ENCODE data around the gene AQP3.
"Not testable (repeated sequence)": the region's sequence is repeated elsewhere in the genome, so short reads cannot be mapped to it uniquely, and the experiment has no call there.

AQP3 gene

GRCh38 chr9:33446946-33447798, at the start of gene AQP3:
Gene AQP3, minus strand, starts transcription at chr9:33447593. Its CDS starts 63 bp downstream, at chr9:33447530.
- DNase-seq = peak; percentile 74

DNA sequence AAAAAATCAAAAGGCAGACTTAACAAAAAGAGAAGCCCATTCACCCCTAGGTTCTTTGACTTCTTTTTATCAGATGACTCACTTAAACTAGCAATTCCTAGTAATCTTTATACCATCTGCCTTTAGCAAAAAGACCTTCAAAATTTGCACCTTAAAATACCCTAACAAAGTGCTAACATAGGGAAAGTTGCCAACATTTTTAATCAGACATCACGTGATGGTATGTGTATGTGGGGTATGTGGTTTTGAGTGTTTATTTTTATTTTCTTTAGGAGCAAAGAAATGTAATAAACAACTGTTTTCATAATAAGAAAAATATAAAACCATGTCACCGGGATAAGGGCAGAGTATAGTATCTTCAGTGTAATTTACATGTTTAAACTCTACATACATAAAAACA, 46.4 kb upstream of the AQP3 start:
- DNase-seq = not testable (repeated sequence)

DNA sequence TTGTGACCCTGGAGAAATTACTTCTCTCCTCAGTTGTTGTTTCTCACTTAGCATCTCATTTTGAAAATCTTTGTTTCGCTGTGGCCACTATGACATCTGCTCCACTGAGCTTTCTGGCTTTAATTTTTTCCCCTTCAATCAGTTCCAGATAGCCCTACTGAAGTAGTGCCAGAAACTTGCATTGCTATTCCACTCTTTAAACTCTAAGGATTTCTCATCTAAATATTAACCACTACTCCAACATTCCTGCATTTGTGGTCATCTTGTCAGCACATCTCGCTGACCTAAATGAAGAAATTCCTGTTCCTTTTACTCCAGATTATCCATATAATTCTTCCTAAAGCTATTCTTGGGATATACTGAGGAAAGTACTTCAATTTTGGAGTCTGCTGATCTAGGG, 41.7 kb upstream of the AQP3 start:
- no peak for DNase-seq

DNA sequence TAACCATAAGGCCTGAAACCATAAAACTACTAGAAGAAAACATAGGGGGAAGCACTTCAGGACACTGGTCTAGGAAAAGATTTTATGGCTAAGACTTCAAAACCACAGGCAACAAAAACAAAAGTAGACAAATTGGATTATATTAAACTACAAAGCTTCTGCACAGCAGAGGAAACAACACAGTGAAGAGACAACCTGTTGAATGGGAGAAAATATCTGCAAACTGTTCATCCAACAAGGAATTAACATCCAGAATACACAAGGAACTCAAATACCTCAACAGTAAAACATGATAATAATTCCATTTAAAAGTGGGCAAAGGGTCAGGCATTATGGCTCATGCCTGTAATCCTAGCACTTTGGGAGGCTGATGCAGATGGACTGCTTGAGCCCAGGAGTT, 37.9 kb upstream of the AQP3 start:
- not testable (repeated sequence) for DNase-seq

DNA sequence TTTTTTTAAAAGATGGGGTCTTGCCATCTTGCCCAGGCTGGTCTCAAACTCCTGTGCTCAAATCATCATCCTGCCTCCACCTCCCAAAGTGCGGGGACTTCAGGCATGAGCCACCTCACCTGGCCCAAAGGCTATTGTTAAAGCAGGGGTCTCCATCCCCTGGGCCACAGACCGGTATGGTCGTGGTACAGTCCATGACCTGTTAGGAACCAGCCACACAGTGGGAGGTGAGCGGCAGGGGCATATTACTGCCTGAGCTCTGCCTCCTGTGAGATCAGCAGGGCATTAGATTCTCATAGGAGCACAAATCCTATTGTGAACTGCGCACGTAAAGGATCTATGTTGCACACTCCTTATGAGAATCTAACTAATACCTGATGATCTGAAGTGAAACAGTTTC, 33.6 kb upstream of the AQP3 start:
- no peak for DNase-seq

GRCh38 chr9:33480106-33480505, 32.7 kb upstream of the AQP3 start:
- DNase-seq = no peak

DNA sequence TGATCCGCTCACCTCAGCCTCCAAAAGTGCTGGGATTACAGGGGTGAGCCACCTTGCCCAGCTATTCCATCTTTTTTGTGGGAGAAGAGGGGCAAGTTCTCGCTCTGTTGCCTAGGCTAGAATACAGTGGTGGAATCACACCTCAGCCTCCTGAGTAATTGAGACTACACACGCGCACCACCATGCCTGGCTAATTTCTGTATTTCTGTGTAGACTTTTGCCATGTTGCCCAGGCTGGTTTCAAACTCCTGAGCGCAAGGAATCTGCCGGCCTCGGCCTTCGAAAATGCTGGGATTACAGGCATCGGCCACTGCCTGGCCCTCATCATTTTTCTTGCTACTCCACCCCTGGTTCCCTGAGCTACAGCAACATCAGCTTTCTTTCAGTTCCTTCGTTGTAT, 29.1 kb upstream of the AQP3 start:
- no peak for DNase-seq

GRCh38 chr9:33475357-33475756, 28.0 kb upstream of the AQP3 start:
- DNase-seq = no peak

DNA sequence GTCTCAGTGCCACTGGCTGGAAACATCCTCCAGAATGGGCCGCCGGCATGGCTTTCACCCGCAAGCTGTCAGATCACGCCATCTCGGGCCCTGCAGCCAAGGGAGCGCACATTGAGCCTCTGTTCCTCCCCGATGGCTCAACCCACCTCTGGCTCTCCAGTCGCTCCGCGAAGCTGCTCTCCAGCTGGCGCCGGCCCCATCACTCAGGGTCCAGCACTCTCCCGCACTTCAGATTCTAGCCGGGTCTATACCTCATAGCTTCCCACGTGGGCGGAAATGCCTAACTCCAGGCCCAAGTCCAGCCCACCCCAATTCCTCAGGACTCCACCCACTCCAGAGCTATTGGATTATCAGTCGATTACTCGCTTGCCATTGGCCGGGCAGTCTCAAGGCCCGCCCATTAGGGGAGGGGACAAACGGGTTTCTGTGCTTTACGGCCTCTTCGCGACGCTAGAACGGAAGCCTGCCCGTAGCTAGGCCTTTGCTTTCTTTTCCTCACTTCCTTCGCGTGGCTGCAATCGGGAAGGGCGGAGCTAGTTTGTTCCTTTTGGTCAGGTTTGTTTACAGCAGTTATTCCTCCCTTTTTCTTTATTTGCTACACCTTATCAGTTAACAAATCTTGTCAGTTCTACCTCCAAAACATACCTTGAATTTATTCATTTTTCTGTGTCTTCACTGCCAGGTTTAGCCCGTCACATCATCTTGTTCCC, 26.4 kb upstream of the AQP3 start, which contains the start of gene NOL6:
NOL6 (minus strand) TSS at position 282 of the 710 bp plus-strand sequence; CDS start at position 200, 82 bp downstream.
- DNase-seq = peak; percentile 99

- DNase-seq = no peak
Measured at GRCh38 chr9:33472881-33473615, 25.7 kb upstream of the AQP3 start.

DNA sequence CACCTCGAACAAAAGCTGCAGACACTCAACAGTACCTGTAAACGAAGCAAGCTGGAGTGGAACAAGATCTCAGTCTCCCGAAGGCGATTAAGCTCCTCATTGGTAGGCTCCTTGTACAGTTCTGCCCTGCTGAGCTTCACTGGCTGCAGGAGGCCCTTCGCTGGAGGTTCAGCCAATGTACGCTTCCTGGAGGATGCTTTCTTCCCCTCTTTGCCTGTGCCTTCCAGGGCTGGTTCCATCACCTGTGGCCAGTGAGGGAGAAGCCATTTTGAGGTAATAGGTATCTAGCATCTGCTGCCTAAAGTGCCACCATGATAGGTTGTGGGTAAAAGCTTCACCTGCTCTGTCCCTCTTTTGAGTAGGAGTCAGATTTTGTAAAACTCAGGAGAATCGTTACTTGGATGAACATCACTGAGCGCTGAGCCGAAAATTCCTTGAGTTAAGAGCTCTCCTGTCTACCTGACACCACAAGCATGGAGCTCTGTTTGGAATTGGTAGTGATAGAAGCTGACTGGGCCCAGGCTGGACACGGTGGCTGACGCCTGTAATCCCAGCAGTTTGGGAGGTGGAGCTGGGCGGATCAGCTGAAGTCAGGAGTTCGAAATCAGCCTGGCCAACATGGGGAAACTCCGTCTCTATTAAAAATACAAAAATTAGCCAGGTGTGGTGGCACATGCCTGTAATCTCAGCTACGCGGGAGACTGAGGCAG, 24.9 kb upstream of the AQP3 start:
- DNase-seq = no peak

- DNase-seq = no peak
Measured at GRCh38 chr9:33471361-33471760, 24.0 kb upstream of the AQP3 start.

DNA sequence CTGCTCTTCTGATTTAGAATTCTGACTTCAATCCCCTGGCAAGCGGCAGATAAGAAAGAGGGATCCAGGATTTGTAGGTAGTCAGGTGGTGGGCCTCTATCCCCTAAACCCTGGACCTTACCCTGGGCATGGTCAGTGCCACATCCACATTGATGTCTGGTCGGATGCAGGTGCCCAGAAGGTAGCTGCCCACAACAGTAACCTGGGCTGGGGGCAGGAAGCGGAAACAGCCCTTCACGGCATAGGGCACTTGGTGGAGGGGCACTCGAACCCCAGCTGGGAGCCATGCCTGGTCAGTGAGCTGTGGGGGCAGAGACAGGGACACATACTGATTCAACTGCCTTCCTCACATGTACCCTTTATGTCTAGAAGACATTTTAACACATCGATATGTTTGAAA, 22.5 kb upstream of the AQP3 start:
- DNase-seq = no peak

- no peak for DNase-seq
Measured at GRCh38 chr9:33468797-33469621, 21.6 kb upstream of the AQP3 start.

DNA sequence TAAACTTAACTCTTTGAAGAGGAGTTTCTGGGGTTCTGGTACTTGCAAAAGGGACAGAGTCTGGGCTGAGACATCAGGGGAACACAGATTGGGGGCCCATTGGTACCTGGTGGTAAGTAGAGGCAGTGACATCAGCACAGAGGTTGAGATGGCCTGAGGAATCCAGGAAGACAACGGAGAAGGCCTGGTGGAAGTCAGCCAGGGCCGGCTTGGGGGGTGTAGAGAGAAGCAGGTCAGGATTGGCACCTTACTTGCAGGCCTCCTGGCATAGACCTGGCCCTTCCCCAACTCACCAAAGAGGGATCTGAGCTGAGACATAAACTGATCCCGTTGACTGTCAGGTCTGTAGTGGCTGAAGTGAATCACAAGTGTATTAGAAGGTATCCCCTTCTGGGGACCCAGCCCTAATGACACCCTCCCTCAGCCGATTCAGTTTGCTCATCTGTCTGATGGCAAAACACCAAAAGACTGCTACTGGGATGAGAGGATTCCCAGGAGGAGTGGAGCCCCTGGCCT, 20.9 kb upstream of the AQP3 start:
- DNase-seq = no peak

GRCh38 chr9:33467526-33467925, 20.1 kb upstream of the AQP3 start:
- no peak for DNase-seq

DNA sequence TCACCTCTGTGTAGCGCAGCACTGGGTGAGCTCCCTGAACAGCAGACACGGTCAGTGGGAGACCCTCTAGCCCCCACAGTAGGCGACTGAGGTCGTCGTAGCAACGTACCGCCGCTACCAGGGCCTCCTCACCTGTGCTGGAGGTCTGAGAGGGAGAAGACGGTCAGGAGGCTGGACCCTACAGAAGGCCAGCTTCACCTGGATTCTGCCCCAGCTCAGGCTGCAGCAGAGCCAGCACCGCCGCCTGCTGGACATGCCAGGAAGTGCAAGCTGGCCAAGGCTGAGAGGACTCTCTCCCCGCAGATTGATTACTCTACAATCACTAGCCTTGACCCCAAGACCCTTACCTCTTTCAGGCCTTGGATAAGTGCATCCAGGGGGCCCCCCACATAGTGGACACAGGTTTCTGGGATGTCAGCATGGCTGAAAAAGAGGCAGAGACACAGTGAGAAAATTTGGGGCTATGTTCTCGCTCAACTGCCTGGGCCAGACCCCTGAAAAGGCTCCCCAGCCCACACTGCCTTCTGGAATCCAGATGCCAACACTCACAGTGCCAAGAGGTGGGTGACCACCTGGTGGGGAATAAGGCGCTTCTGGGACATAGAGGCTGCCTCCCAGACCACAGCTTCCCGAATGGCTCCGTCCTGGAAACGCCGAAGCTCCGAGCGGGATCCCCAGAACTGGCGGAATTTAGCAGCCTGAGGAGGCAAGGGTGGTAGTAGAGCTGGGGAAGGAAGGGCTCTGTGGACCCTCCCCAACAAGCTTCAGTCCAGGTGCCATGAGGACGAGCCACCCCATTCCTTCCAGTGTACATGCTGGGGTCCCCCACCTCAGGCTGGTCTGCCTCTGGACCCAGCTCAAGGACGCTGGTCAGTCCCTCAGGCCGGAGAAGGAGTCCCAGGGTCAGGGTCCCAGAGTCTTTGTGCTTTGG, 19.4 kb upstream of the AQP3 start:
- DNase-seq = peak; percentile 22

DNA sequence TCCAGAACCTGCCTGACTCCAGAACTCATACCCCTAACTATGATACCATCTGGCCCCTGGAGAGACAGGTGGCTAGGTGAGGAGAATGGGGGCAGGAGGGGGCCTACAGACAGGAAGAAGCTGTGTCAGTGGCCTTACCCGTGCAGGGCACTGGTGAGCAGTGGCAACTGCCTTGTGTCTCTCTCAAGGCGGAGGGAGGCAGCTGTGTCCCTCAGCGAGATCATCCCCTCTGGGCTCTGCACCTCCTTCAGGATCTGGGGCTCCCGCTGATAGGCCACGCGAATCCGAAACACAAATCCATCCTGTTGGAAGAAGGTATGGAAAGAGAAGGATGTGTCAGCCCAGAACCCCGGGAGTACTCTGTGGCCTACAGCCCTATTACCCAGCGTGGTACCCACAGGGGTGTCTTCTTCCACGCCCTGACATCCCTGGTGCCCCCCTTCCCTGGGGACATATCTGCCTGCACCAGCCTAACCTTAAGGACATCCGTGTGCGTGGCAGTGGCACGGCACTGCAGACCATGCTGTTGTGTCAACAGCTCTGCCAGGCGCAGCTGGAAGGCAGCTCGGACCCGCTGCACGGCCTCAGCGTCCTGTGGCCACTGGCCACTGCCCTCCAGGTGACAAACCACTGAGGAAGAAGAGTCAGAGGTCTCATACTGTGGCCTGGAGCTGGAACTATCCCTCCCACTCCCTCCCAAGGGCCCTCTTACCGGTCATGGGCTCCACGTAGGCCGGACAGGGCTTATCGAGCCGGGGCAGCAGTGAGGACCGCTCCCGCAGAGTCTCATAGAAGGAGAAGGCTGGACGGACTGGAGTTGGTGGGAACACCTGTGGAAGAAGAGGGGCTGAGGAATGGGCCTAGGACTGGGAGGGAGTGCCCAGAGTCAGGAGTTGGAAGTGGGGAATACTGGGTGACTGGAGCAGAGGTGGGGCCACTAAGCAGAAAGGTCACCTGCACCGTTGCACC, 18.5 kb upstream of the AQP3 start:
- DNase-seq = no peak

DNA sequence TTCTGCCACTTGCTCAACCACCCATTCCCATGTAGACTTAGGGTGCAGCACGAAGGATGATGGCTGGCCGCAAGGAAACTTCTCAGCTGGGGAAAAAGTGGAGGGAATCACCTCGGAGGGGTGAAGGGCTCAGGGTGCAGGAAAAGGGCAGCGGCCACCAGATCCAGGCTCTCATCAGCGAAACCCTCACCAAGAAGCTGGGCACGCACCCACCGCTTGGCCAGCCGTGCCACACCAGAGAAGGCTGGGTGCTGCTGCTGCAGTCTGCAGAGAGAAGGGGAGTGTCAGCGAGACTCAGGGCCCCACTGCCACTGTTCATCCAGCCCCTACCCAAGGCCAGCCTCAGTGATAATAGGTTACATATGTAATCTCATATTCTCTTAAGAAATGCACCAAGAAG, 17.7 kb upstream of the AQP3 start:
- DNase-seq = no peak
